Measurements from ENCODE around the gene LIN52. TPM values are rescaled to one million over a fixed set of nuclear protein-coding genes. Genes with fewer than 3 reads are reported as not detected.

LIN52 gene
- total and polyA plus RNA-seq, 4 donors: 16.1 to 20.8 (median 19.6) TPM

- DNase-seq (ENCODE audit: low read depth in 4 of 6, low spot score in 6 of 6): no peak
- H3K27me3 ChIP-seq (ENCODE audit: control insufficient read depth, insufficient read depth, low read length): no peaks in the 10 kb centered on the region
- WGBS (ENCODE audit: insufficient coverage): no CpG with 5 or more reads among the region's 1 CpG
Observed at GRCh38 chr14:74135426-74135825, 50.7 kb downstream of the LIN52 start.

GRCh38 chr14:74140374-74140850 is 55.7 kb downstream of the LIN52 start:
- DNase-seq (ENCODE audit: low read depth in 4 of 6, low spot score in 6 of 6): peak in 2 of 6 donors; percentile 8 to 94
- WGBS (ENCODE audit: insufficient coverage): 44% methylated on average over 6 of the region's 8 CpGs
- Histone ChIP-seq H3K4me3 (ENCODE audit: low read depth, low read length) (no peak overlapping the region), H3K27me3 (ENCODE audit: control insufficient read depth, insufficient read depth, low read length) (no peaks in the 10 kb centered on the region), H3K9me3 (ENCODE audit: control insufficient read depth, insufficient read depth, low read length) (no peaks in the 10 kb centered on the region), H3K27ac (ENCODE audit: low read depth, low read length) (no peak overlapping the region), H3K4me1 (ENCODE audit: control insufficient read depth, insufficient read depth, low read length) (no peaks in the 10 kb centered on the region), H3K36me3 (ENCODE audit: control insufficient read depth, insufficient read depth, low read length) (no peaks in the 10 kb centered on the region)

More at GRCh38 chr14:74135426-74135825, 50.7 kb downstream of the LIN52 start:
- Histone ChIP-seq H3K4me3 (ENCODE audit: low read depth, low read length) (no peak overlapping the region), H3K4me1 (ENCODE audit: control insufficient read depth, insufficient read depth, low read length) (no peaks in the 10 kb centered on the region), H3K36me3 (ENCODE audit: control insufficient read depth, insufficient read depth, low read length) (no peaks in the 10 kb centered on the region), H3K9me3 (ENCODE audit: control insufficient read depth, insufficient read depth, low read length) (no peaks in the 10 kb centered on the region), H3K27ac (ENCODE audit: low read depth, low read length) (no peak overlapping the region)

GRCh38 chr14:74141703-74142102 is 56.9 kb downstream of the LIN52 start:
- H3K27me3 ChIP-seq (ENCODE audit: control insufficient read depth, insufficient read depth, low read length): no peaks in the 10 kb centered on the region
- no peak overlapping the region for H3K27ac ChIP-seq (ENCODE audit: low read depth, low read length)
- no peaks in the 10 kb centered on the region for H3K9me3 ChIP-seq (ENCODE audit: control insufficient read depth, insufficient read depth, low read length)
- DNase-seq (ENCODE audit: low read depth in 4 of 6, low spot score in 6 of 6): no peak
- no peaks in the 10 kb centered on the region for H3K36me3 ChIP-seq (ENCODE audit: control insufficient read depth, insufficient read depth, low read length)
- 42% methylated on average over 3 of the region's 3 CpGs for WGBS (ENCODE audit: insufficient coverage)
- no peak overlapping the region for H3K4me3 ChIP-seq (ENCODE audit: low read depth, low read length)
- no peaks in the 10 kb centered on the region for H3K4me1 ChIP-seq (ENCODE audit: control insufficient read depth, insufficient read depth, low read length)

GRCh38 chr14:74142523-74142922 is 57.8 kb downstream of the LIN52 start:
- Histone ChIP-seq H3K9me3 (ENCODE audit: control insufficient read depth, insufficient read depth, low read length) (no peaks in the 10 kb centered on the region), H3K27me3 (ENCODE audit: control insufficient read depth, insufficient read depth, low read length) (no peaks in the 10 kb centered on the region), H3K27ac (ENCODE audit: low read depth, low read length) (no peak overlapping the region), H3K4me3 (ENCODE audit: low read depth, low read length) (no peak overlapping the region), H3K4me1 (ENCODE audit: control insufficient read depth, insufficient read depth, low read length) (no peaks in the 10 kb centered on the region), H3K36me3 (ENCODE audit: control insufficient read depth, insufficient read depth, low read length) (no peaks in the 10 kb centered on the region)
- DNase-seq (ENCODE audit: low read depth in 4 of 6, low spot score in 6 of 6): no peak
- no CpG with 5 or more reads among the region's 4 CpGs for WGBS (ENCODE audit: insufficient coverage)

- Histone ChIP-seq H3K36me3 (ENCODE audit: control insufficient read depth, insufficient read depth, low read length) (no peaks in the 10 kb centered on the region), H3K4me3 (ENCODE audit: low read depth, low read length) (no peak overlapping the region), H3K9me3 (ENCODE audit: control insufficient read depth, insufficient read depth, low read length) (no peaks in the 10 kb centered on the region), H3K4me1 (ENCODE audit: control insufficient read depth, insufficient read depth, low read length) (no peaks in the 10 kb centered on the region), H3K27ac (ENCODE audit: low read depth, low read length) (no peak overlapping the region), H3K27me3 (ENCODE audit: control insufficient read depth, insufficient read depth, low read length) (no peaks in the 10 kb centered on the region)
- no CpG with 5 or more reads among the region's 3 CpGs for WGBS (ENCODE audit: insufficient coverage)
- no peak for DNase-seq (ENCODE audit: low read depth in 4 of 6, low spot score in 6 of 6)
Observed at GRCh38 chr14:74144789-74145188, 60.0 kb downstream of the LIN52 start.

- H3K36me3 ChIP-seq (ENCODE audit: control insufficient read depth, insufficient read depth, low read length): no peaks in the 10 kb centered on the region
- whole genome bisulfite sequencing (ENCODE audit: insufficient coverage): no CpG with 5 or more reads among the region's 1 CpG
- no peak overlapping the region for H3K4me3 ChIP-seq (ENCODE audit: low read depth, low read length)
- no peaks in the 10 kb centered on the region for H3K27me3 ChIP-seq (ENCODE audit: control insufficient read depth, insufficient read depth, low read length)
- no peak overlapping the region for H3K27ac ChIP-seq (ENCODE audit: low read depth, low read length)
- H3K9me3 ChIP-seq (ENCODE audit: control insufficient read depth, insufficient read depth, low read length): no peaks in the 10 kb centered on the region
- no peak for DNase-seq (ENCODE audit: low read depth in 4 of 6, low spot score in 6 of 6)
- no peaks in the 10 kb centered on the region for H3K4me1 ChIP-seq (ENCODE audit: control insufficient read depth, insufficient read depth, low read length)
Observed at GRCh38 chr14:74147571-74147970, 62.8 kb downstream of the LIN52 start.

GRCh38 chr14:74148705-74149104 is 63.9 kb downstream of the LIN52 start:
- no peak overlapping the region for H3K4me3 ChIP-seq (ENCODE audit: low read depth, low read length)
- no peak overlapping the region for H3K27ac ChIP-seq (ENCODE audit: low read depth, low read length)
- H3K36me3 ChIP-seq (ENCODE audit: control insufficient read depth, insufficient read depth, low read length): no peaks in the 10 kb centered on the region
- H3K9me3 ChIP-seq (ENCODE audit: control insufficient read depth, insufficient read depth, low read length): no peaks in the 10 kb centered on the region
- WGBS (ENCODE audit: insufficient coverage): no CpG with 5 or more reads among the region's 2 CpGs
- H3K27me3 ChIP-seq (ENCODE audit: control insufficient read depth, insufficient read depth, low read length): no peaks in the 10 kb centered on the region
- no peaks in the 10 kb centered on the region for H3K4me1 ChIP-seq (ENCODE audit: control insufficient read depth, insufficient read depth, low read length)
- DNase-seq (ENCODE audit: low read depth in 4 of 6, low spot score in 6 of 6): no peak

GRCh38 chr14:74155287-74155686 is 70.5 kb downstream of the LIN52 start:
- DNase-seq (ENCODE audit: low read depth in 4 of 6, low spot score in 6 of 6): peak in 2 of 6 donors; percentile 36 to 74
- no peak overlapping the region for H3K27ac ChIP-seq (ENCODE audit: low read depth, low read length)
- 50% methylated on average over 1 of the region's 6 CpGs for WGBS (ENCODE audit: insufficient coverage)
- no peaks in the 10 kb centered on the region for H3K4me1 ChIP-seq (ENCODE audit: control insufficient read depth, insufficient read depth, low read length)
- no peaks in the 10 kb centered on the region for H3K36me3 ChIP-seq (ENCODE audit: control insufficient read depth, insufficient read depth, low read length)
- H3K4me3 ChIP-seq (ENCODE audit: low read depth, low read length): no peak overlapping the region
- H3K27me3 ChIP-seq (ENCODE audit: control insufficient read depth, insufficient read depth, low read length): no peaks in the 10 kb centered on the region
- no peaks in the 10 kb centered on the region for H3K9me3 ChIP-seq (ENCODE audit: control insufficient read depth, insufficient read depth, low read length)

- Histone ChIP-seq H3K9me3 (ENCODE audit: control insufficient read depth, insufficient read depth, low read length) (no peaks in the 10 kb centered on the region), H3K4me3 (ENCODE audit: low read depth, low read length) (no peak overlapping the region), H3K27me3 (ENCODE audit: control insufficient read depth, insufficient read depth, low read length) (no peaks in the 10 kb centered on the region), H3K4me1 (ENCODE audit: control insufficient read depth, insufficient read depth, low read length) (no peaks in the 10 kb centered on the region), H3K27ac (ENCODE audit: low read depth, low read length) (no peak overlapping the region), H3K36me3 (ENCODE audit: control insufficient read depth, insufficient read depth, low read length) (no peaks in the 10 kb centered on the region)
- DNase-seq (ENCODE audit: low read depth in 4 of 6, low spot score in 6 of 6): no peak
- no CpG with 5 or more reads among the region's 1 CpG for WGBS (ENCODE audit: insufficient coverage)
Observed at GRCh38 chr14:74155749-74156148, 71.0 kb downstream of the LIN52 start.

- WGBS (ENCODE audit: insufficient coverage): no CpG with 5 or more reads among the region's 2 CpGs
- no peaks in the 10 kb centered on the region for H3K4me1 ChIP-seq (ENCODE audit: control insufficient read depth, insufficient read depth, low read length)
- H3K4me3 ChIP-seq (ENCODE audit: low read depth, low read length): no peak overlapping the region
- no peaks in the 10 kb centered on the region for H3K27me3 ChIP-seq (ENCODE audit: control insufficient read depth, insufficient read depth, low read length)
- H3K27ac ChIP-seq (ENCODE audit: low read depth, low read length): no peak overlapping the region
- DNase-seq (ENCODE audit: low read depth in 4 of 6, low spot score in 6 of 6): no peak
- peaks cover 2% of the 10 kb centered on the region for H3K36me3 ChIP-seq (ENCODE audit: control insufficient read depth, insufficient read depth, low read length)
- no peaks in the 10 kb centered on the region for H3K9me3 ChIP-seq (ENCODE audit: control insufficient read depth, insufficient read depth, low read length)
Observed at GRCh38 chr14:74160763-74161162, 76.0 kb downstream of the LIN52 start.

Measured in spinal cord (tissue), 10 donors.